Psoas muscle (tissue), 8 donors: Measurements from ENCODE around the gene USP4. TPM values are rescaled to one million over a fixed set of nuclear protein-coding genes. Genes with fewer than 3 reads are reported as not detected.
A peak's percentile ranks its signal among the peaks of the same experiment; 100 is the strongest.
"Not testable (repeated sequence)": the region's sequence is repeated elsewhere in the genome, so short reads cannot be mapped to it uniquely, and the experiment has no call there.

Experiments used
- ATAC-seq, 4 donors: fragments of 200-7000 bp; cut with Tn5 transposase; one replicate each; pipeline ENCODE4 v1.9.1; 2020; ENCODE audit warnings: moderate library complexity in 3 of 4, mild to moderate bottlenecking in 2 of 4
- DNase-seq, 2 donors: peaks; one replicate each; pipeline ENCODE4 v3.0.0-alpha.2; 2020
- H3K27ac ChIP-seq: fragments of 200-600 bp; one replicate; pipeline ENCODE4 v1.8.0; 2022
- H3K27me3 ChIP-seq, 3 donors: fragments of 200-600 bp in 1 of 3; one replicate each; pipeline versions ENCODE4 v1.6.1 to v1.8.0; 2013 to 2022; ENCODE audit warnings: low read length in 2 of 3, mild to moderate bottlenecking in 2 of 3, moderate library complexity in 1 of 3; ENCODE audit not compliant: insufficient read depth in 3 of 3
- H3K36me3 ChIP-seq, 2 donors: fragments of 200-600 bp in 1 of 2; one replicate each; pipeline versions ENCODE4 v1.6.1 to v1.8.0; 2013 to 2022; ENCODE audit warnings: low read depth in 1 of 2, mild to moderate bottlenecking in 1 of 2, moderate library complexity in 1 of 2; ENCODE audit not compliant: insufficient read depth in 1 of 2
- H3K4me1 ChIP-seq: fragments of 200-600 bp; one replicate; pipeline ENCODE4 v1.8.0; 2022
- H3K4me3 ChIP-seq: fragments of 200-600 bp; one replicate; pipeline ENCODE4 v1.8.0; 2022; ENCODE audit warnings: mild to moderate bottlenecking
- H3K9me3 ChIP-seq: fragments of 200-600 bp; one replicate; pipeline ENCODE4 v1.8.0; 2022
- CTCF ChIP-seq: fragments of 200-600 bp; IDR thresholded peaks from one replicate; pipeline ENCODE4 v1.8.0; 2022; ENCODE audit warnings: antibody characterized with exemption
- WGBS, 3 donors: extraction: QIAGEN DNeasy Blood & Tissue Kit; methylation state at CpG; one replicate each; pipeline versions ENCODE4 v1.1.6 to v1.1.7; 2013; 5-methylcytosine and 5-hydroxymethylcytosine counted together
- intact Hi-C, 2 donors: fragments of 100-400 bp; cut with DNase I; formaldehyde crosslinking; loops; one replicate each; pipeline versions ENCODE4 v1.11.0 to v1.14.2; 2022
- polyA plus RNA-seq, 3 donors: library from polyadenylated mRNA; stranded (reverse); fragments of 200-250 nt; gene quantifications; one replicate each; pipeline ENCODE4 v1.2.3, GENCODE V29; 2013
- total RNA-seq, 4 donors: library from RNA; stranded (reverse); fragmentation: NEBNext Ultra II Directional in 2 of 4; extraction: Animal tissue kit (Norgen Biotek cat#: 25700) in 2 of 4; gene quantifications; one replicate each; pipeline versions ENCODE4 v1.2.1 to v1.2.4, GENCODE V29; 2021 to 2023
- donor health status: healthy with polysubstance abuse.
- donor health status: DM: no; HTN: no; CAD: no; lungs with moderate emphysema.
- donor health status: Bipolar disorder and iron deficiency.
- donor health status: healthy.
- donor health status: DM: yes; HTN: yes; CAD: no.
- donor health status: DM: no; HTN: no; CAD: no.
- donor health status: DM: no; HTN: no; CAD: no.
- donor health status: DM: yes; HTN: yes; CAD: no.

Gene USP4
- total and polyA plus RNA-seq, 7 donors, result 16.3 to 35.2 (median 26.7) TPM

DNA sequence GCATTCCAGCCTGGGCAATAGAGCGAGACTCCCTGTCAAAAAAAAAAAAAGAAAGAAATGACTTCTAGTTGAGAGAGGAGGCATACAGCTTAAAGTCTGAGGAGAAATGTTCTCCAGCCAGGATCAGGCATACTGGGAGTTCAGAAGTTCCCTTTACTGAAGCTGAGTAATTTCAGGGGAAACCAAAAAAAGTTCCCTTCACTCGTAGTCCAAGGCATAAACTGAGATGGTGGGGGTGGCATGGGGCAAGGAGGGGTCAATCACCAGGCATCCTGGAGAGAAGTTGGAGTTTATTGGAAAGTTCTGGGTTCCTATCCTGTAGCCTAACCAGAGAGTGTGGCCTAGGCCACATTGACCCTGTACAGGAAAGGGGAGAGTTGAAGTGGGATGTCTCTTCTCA lies 12.4 kb upstream of the USP4 start:
- no peak for TF ChIP-seq CTCF
- no peaks in the 10 kb centered on the region for H3K9me3 ChIP-seq
- no peak for DNase-seq
- peak overlapping the region; percentile 50 for H3K27ac ChIP-seq
- H3K4me1 ChIP-seq, result peaks cover 7% of the 10 kb centered on the region
- WGBS, 3 donors, result 80 to 90% (median 83%) methylated on average over 2 of the region's 2 CpGs
- H3K4me3 ChIP-seq, result no peak overlapping the region
- H3K27me3 ChIP-seq, result no peaks in the 10 kb centered on the region
- H3K36me3 ChIP-seq, result peaks cover 4 to 16% of the 10 kb centered on the region in 2 donors
- intact Hi-C loops, result no loop called here
- ATAC-seq, result no peak

DNA sequence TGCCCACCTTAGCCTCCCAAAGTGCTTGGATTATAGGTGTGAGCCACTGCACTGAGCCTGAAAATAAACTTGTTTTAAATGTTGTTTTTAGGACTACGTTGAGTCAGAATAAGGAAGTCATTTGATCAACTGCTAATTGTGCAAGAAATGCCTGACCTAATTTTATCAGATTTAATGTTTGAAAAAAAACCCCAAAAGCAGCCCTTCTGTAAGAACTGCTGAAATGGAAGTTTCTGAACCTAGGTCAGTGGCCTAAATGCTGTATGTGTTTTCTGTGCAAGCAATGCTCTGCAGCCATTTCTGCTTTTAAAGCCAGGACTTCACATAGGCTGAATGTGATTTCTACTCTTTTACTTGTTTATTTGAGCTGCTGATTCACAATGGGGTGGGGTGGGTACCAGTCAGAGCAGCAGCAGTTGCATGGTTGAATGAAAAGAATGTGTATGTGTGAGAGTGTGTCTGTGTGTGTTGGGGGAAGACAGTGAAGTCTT lies 11.7 kb upstream of the USP4 start:
- H3K27me3 ChIP-seq, result no peaks in the 10 kb centered on the region
- H3K9me3 ChIP-seq, result no peaks in the 10 kb centered on the region
- ATAC-seq (peak in 1 of 4 donors; percentile 33), DNase-seq (no peak)
- 29 to 58% (median 32%) methylated on average over 1 of the region's 1 CpG for whole genome bisulfite sequencing, 3 donors
- H3K4me1 ChIP-seq, result peaks cover 7% of the 10 kb centered on the region
- peaks cover 4 to 14% of the 10 kb centered on the region in 2 donors for H3K36me3 ChIP-seq
- intact Hi-C loops, result no loop called here
- TF ChIP-seq CTCF, result no peak
- peak overlapping the region; percentile 50 for H3K27ac ChIP-seq
- no peak overlapping the region for H3K4me3 ChIP-seq

DNA sequence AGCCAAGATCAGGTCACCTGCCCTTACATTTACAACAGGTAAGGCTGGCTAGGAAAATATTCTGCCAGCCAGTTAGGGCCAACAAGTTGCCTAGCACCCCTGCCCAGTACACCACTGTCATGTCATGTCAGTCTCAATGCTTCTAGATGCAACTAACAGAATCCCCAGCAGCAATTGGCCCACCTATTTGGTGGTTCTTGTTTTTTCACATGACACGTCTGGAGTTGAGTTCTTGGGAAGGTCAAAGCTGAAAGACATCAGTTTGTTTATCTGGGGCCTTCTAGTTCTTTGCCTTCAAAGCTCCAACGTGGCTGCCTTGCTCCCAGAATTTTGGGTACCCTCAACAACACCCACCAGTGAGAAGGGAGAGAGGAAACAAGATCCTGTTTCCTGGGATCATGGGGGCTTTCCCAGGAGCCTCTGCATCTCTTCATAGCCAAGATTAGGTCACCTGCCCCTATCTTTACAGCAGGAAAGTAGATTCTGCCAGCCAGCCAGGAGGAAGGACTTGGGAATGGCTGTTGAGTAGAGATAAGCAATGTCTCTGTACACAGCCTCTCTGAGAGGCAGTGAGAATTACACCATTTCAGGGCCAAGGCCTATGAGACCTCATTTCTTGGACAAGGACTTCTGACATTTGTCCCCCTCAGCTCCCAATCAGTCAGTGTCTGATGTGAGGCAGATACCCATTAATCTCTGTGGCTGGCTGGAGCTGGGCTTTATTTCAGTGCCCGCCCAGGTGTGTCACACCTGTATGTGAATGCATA lies 9.7 kb upstream of the USP4 start:
- intact Hi-C loops, result no loop called here
- Histone ChIP-seq H3K9me3 (no peaks in the 10 kb centered on the region), H3K4me1 (peaks cover 7% of the 10 kb centered on the region), H3K4me3 (no peak overlapping the region), H3K27me3 (no peaks in the 10 kb centered on the region), H3K27ac (no peak overlapping the region), H3K36me3 (no peaks in the 10 kb centered on the region)
- no peak for DNase-seq
- 70 to 73% (median 71%) methylated on average over 3 of the region's 3 CpGs for WGBS, 3 donors
- no peak for TF ChIP-seq CTCF
- no peak for ATAC-seq

DNA sequence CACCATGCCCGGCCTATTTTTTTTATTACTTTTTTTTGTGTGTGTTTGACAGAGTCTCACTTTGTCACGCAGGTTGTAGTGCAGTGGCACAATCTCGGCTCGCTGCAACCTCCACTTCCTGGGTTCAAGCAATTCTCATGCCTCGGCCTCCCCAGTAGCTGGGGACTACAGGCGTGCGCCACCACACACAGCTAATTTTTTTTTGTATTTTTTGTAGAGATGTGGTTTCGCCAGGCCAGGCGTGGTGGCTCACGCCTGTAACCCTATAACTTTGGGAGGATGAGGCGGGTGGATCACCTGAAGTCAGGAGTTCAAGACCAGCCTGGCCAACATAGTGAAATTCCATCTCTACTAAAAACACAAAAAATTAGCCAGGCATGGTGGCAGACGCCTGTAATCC lies 8.5 kb upstream of the USP4 start:
- H3K9me3 ChIP-seq, ATAC-seq, H3K36me3 ChIP-seq, H3K4me3 ChIP-seq, H3K27me3 ChIP-seq, intact Hi-C loops, DNase-seq, H3K27ac ChIP-seq: not testable (repeated sequence)
- H3K4me1 ChIP-seq, result peaks cover 10% of the 10 kb centered on the region
- 93 to 97% (median 94%) methylated on average over 12 of the region's 12 CpGs for WGBS, 3 donors

- no peak overlapping the region for H3K4me3 ChIP-seq
- intact Hi-C loops, result loop anchor here in 1 of 2 donors (1.0 kb wide), 1 partner anchor 59 kb away; no protein-coding TSS in a partner anchor
- H3K27me3 ChIP-seq, result no peaks in the 10 kb centered on the region
- TF ChIP-seq CTCF, result no peak
- no peak for ATAC-seq
- H3K9me3 ChIP-seq, result no peaks in the 10 kb centered on the region
- peaks cover 10% of the 10 kb centered on the region for H3K4me1 ChIP-seq
- 62 to 72% (median 65%) methylated on average over 6 of the region's 6 CpGs for WGBS, 3 donors
- no peak for DNase-seq
- peak overlapping the region; percentile 73 for H3K27ac ChIP-seq
- H3K36me3 ChIP-seq, result no peaks in the 10 kb centered on the region
Measured at GRCh38 chr3:49346797-49347251, 7.0 kb upstream of the USP4 start.
